Measurements from ENCODE around the gene BTBD18. TPM values are rescaled to one million over a fixed set of nuclear protein-coding genes. Genes with fewer than 3 reads are reported as not detected.

The BTBD18 gene
- total and polyA plus RNA-seq, 10 of the 15 experiments (the other 5 are each of a cell fraction or from before 2014, with no cell fraction given): 0.05 to 0.58 (median 0.19) TPM; not detected in 6

DNA sequence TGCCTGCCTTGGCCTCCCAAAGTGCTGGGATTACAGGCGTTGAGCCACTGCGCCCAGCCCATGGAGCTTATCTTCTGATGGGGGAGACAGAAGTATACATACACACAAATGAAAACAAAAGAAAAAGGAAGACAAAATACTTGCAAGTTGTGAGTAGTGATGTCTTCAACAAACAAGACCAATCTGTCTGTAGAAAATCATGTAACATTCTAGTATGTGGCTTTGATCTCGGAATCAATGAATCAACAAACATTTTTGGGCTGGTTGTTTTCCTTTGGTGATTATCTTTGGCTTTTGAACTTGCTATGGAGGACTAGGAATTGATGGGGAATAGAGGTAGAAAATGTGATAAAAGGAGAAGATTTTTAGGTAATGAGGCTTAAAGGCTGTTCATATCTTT, 6.6 kb upstream of the BTBD18 start (continued):
- TF ChIP-seq, protein P1, sequence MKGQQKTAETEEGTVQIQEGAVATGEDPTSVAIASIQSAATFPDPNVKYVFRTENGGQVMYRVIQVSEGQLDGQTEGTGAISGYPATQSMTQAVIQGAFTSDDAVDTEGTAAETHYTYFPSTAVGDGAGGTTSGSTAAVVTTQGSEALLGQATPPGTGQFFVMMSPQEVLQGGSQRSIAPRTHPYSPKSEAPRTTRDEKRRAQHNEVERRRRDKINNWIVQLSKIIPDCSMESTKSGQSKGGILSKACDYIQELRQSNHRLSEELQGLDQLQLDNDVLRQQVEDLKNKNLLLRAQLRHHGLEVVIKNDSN (IDR thresholded peaks at IDR 0.05; ENCODE audit: borderline replicate concordance, extremely low read length, insufficient read depth, low read depth, low read length): no peak
- TF ChIP-seq STAT3 (IDR thresholded peaks at IDR 0.05; ENCODE audit: low read depth, low read length): no peak
- TF ChIP-seq EED (IDR thresholded peaks at IDR 0.05; ENCODE audit: low read depth): no peak
- TF ChIP-seq STAT1 (conservative IDR thresholded peaks at IDR 0.05): no peak
- no peak for TF ChIP-seq ZZZ3 (IDR thresholded peaks at IDR 0.05; ENCODE audit: control insufficient read depth, insufficient read length, low read depth)
- no peak for TF ChIP-seq POU2F2 (IDR thresholded peaks at IDR 0.05; ENCODE audit: borderline replicate concordance, low read depth, low read length)
- no peak for TF ChIP-seq SUZ12 (IDR thresholded peaks at IDR 0.05; ENCODE audit: unreplicated experiment)
- TF ChIP-seq, protein P2, sequence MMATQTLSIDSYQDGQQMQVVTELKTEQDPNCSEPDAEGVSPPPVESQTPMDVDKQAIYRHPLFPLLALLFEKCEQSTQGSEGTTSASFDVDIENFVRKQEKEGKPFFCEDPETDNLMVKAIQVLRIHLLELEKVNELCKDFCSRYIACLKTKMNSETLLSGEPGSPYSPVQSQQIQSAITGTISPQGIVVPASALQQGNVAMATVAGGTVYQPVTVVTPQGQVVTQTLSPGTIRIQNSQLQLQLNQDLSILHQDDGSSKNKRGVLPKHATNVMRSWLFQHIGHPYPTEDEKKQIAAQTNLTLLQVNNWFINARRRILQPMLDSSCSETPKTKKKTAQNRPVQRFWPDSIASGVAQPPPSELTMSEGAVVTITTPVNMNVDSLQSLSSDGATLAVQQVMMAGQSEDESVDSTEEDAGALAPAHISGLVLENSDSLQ (IDR thresholded peaks at IDR 0.05): no peak
- no peak for TF ChIP-seq HDAC6 (IDR thresholded peaks at IDR 0.05; ENCODE audit: unreplicated experiment)
- TF ChIP-seq, protein P3, sequence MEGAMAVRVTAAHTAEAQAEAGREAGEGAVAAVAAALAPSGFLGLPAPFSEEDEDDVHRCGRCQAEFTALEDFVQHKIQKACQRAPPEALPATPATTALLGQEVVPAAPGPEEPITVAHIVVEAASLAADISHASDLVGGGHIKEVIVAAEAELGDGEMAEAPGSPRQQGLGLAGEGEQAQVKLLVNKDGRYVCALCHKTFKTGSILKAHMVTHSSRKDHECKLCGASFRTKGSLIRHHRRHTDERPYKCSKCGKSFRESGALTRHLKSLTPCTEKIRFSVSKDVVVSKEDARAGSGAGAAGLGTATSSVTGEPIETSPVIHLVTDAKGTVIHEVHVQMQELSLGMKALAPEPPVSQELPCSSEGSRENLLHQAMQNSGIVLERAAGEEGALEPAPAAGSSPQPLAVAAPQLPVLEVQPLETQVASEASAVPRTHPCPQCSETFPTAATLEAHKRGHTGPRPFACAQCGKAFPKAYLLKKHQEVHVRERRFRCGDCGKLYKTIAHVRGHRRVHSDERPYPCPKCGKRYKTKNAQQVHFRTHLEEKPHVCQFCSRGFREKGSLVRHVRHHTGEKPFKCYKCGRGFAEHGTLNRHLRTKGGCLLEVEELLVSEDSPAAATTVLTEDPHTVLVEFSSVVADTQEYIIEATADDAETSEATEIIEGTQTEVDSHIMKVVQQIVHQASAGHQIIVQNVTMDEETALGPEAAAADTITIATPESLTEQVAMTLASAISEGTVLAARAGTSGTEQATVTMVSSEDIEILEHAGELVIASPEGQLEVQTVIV (IDR thresholded peaks at IDR 0.05; ENCODE audit: borderline replicate concordance, partially characterized antibody): no peak
- no peak for TF ChIP-seq MXI1 (IDR thresholded peaks at IDR 0.05; ENCODE audit: low read depth, low read length)
- no peak for TF ChIP-seq FOXK2 (IDR thresholded peaks at IDR 0.05)
- TF ChIP-seq, protein P4, sequence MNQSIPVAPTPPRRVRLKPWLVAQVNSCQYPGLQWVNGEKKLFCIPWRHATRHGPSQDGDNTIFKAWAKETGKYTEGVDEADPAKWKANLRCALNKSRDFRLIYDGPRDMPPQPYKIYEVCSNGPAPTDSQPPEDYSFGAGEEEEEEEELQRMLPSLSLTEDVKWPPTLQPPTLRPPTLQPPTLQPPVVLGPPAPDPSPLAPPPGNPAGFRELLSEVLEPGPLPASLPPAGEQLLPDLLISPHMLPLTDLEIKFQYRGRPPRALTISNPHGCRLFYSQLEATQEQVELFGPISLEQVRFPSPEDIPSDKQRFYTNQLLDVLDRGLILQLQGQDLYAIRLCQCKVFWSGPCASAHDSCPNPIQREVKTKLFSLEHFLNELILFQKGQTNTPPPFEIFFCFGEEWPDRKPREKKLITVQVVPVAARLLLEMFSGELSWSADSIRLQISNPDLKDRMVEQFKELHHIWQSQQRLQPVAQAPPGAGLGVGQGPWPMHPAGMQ (IDR thresholded peaks at IDR 0.05; ENCODE audit: borderline replicate concordance): no peak
